ENCODE data around the gene CELF1.

DNA sequence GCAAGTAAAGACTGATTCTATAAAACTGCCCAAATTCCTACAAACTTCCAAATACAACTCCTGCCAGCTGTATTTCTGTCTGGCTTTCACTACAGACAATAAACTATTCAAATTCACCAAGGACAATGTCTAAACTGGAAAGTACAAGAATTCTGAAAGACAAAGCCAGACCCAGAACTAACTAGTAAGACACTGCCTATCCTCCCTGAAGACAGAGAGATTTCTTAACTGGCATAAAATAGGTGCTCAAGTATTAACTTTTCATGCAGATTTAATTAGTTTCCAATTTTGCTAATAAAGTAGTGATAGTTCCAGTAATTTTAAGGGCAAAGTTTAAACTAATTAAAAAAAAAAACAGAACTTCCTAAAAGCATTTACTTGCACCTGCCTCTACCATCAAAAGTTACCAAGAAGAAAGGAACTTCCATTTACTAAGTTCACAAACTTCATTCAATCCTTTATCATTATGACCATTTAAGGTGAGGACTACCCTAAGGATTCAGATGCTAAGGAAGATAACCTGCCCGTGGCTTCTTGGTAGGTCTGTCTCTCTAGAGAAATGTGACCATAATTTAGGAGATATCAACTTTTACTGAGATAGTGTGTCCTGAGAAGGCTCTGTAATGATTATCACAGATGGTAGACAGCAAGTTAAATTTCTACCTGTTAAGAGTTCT, 45.2 kb downstream of the CELF1 start:
- TF ChIP-seq TAF1 (IDR thresholded peaks at IDR 0.05; ENCODE audit: low read depth) (no peak), TCF12 (IDR thresholded peaks at IDR 0.05; ENCODE audit: low read depth) (no peak), TEAD4 (IDR thresholded peaks at IDR 0.05) (no peak), EP300 (IDR thresholded peaks at IDR 0.05; ENCODE audit: borderline replicate concordance) (no peak), YY1 (IDR thresholded peaks at IDR 0.05; ENCODE audit: low read depth) (no peak), CEBPB (IDR thresholded peaks at IDR 0.05) (no peak), RAD21 (IDR thresholded peaks at IDR 0.05; ENCODE audit: low read depth) (no peak), NFIC (IDR thresholded peaks at IDR 0.05) (no peak)
- TF ChIP-seq, protein P1, sequence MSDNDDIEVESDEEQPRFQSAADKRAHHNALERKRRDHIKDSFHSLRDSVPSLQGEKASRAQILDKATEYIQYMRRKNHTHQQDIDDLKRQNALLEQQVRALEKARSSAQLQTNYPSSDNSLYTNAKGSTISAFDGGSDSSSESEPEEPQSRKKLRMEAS (IDR thresholded peaks at IDR 0.05): no peak
- TF ChIP-seq, protein P2, sequence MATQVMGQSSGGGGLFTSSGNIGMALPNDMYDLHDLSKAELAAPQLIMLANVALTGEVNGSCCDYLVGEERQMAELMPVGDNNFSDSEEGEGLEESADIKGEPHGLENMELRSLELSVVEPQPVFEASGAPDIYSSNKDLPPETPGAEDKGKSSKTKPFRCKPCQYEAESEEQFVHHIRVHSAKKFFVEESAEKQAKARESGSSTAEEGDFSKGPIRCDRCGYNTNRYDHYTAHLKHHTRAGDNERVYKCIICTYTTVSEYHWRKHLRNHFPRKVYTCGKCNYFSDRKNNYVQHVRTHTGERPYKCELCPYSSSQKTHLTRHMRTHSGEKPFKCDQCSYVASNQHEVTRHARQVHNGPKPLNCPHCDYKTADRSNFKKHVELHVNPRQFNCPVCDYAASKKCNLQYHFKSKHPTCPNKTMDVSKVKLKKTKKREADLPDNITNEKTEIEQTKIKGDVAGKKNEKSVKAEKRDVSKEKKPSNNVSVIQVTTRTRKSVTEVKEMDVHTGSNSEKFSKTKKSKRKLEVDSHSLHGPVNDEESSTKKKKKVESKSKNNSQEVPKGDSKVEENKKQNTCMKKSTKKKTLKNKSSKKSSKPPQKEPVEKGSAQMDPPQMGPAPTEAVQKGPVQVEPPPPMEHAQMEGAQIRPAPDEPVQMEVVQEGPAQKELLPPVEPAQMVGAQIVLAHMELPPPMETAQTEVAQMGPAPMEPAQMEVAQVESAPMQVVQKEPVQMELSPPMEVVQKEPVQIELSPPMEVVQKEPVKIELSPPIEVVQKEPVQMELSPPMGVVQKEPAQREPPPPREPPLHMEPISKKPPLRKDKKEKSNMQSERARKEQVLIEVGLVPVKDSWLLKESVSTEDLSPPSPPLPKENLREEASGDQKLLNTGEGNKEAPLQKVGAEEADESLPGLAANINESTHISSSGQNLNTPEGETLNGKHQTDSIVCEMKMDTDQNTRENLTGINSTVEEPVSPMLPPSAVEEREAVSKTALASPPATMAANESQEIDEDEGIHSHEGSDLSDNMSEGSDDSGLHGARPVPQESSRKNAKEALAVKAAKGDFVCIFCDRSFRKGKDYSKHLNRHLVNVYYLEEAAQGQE (IDR thresholded peaks at IDR 0.05; ENCODE audit: low read depth): no peak
- TF ChIP-seq, protein P3, sequence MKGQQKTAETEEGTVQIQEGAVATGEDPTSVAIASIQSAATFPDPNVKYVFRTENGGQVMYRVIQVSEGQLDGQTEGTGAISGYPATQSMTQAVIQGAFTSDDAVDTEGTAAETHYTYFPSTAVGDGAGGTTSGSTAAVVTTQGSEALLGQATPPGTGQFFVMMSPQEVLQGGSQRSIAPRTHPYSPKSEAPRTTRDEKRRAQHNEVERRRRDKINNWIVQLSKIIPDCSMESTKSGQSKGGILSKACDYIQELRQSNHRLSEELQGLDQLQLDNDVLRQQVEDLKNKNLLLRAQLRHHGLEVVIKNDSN (IDR thresholded peaks at IDR 0.05): no peak

Measured in Ishikawa (cell line).